ENCODE results near the gene MED31. TPM values are rescaled to one million over a fixed set of nuclear protein-coding genes. Genes with fewer than 3 reads are reported as not detected.
A peak's percentile ranks its signal among the peaks of the same experiment; 100 is the strongest.

Gene MED31
- total and polyA plus RNA-seq, 2 of the 13 experiments (the other 11 are each of a cell fraction or from before 2014, with no cell fraction given), result 19.0 to 20.9 TPM

DNA sequence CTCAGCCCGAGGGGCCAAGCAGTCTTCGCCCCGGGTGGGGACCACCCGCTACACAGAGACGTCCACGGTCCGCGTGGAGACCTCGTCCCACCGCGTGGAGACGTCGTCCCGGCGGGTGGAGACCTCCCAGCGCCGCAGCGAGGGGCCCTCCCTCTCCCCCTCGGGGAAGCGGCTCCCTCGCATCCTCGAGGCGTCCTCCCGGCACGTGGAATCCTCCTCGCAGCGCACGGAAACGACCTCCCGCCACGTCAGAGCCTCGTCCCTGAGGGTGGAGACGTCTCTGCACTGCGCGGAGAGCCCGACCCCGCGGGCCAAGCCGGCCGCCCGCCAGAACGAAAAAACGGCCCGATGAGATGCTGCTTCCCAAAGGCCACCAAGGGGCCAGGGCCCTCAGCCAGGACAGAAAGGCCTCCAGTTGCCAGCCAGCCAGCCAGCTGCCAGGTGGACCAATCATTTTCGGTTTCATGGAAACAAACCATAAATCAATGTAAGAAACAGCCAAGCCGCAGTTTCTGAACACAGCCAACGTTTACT, 581 bp upstream of the MED31 start (continued):
- TF ChIP-seq JDP2 (CRISPR knock-in tag; IDR thresholded peaks at IDR 0.05; ENCODE audit: borderline replicate concordance) (peak; percentile 72; the same call in 1 of the 2 replicates), KMT2B (CRISPR knock-in tag; IDR thresholded peaks at IDR 0.05) (peak; percentile 65), SP2 (CRISPR knock-in tag; IDR thresholded peaks at IDR 0.05) (peak; percentile 19), ZBTB21 (CRISPR knock-in tag; IDR thresholded peaks at IDR 0.05) (peak; percentile 44; the same call in 1 of the 2 replicates), ZKSCAN5 (CRISPR knock-in tag; IDR thresholded peaks at IDR 0.05) (no peak; the same call in 1 of the 2 replicates), ZNF549 (CRISPR knock-in tag; IDR thresholded peaks at IDR 0.05) (no peak), ZNF337 (CRISPR knock-in tag; IDR thresholded peaks at IDR 0.05; ENCODE audit: borderline replicate concordance, low read depth) (peak; percentile 92; the same call in 1 of the 2 replicates), POLR2G (IDR thresholded peaks at IDR 0.05; ENCODE audit: low read depth, low read length) (no peak), ZNF629 (CRISPR knock-in tag; conservative IDR thresholded peaks at IDR 0.05) (0 out of 2 replicates have a peak, but pooled peaks have one; percentile 33), ZNF350 (CRISPR knock-in tag; IDR thresholded peaks at IDR 0.05; ENCODE audit: borderline replicate concordance, low read depth) (no peak; the same call in 1 of the 2 replicates), IRF2 (CRISPR knock-in tag; IDR thresholded peaks at IDR 0.05) (0 out of 2 replicates have a peak, but pooled peaks have one; percentile 46), MTA1 (CRISPR knock-in tag; IDR thresholded peaks at IDR 0.05; ENCODE audit: borderline replicate concordance) (peak; percentile 84; the same call in 1 of the 2 replicates), CCDC6 (CRISPR knock-in tag; IDR thresholded peaks at IDR 0.05) (peak; percentile 27; the same call in 1 of the 2 replicates), FOXA3 (CRISPR knock-in tag; IDR thresholded peaks at IDR 0.05) (peak; percentile 24; the same call in 1 of the 2 replicates), ZMYM3 (CRISPR knock-in tag; IDR thresholded peaks at IDR 0.05) (no peak), ISX (CRISPR knock-in tag; conservative IDR thresholded peaks at IDR 0.05) (peak; percentile 94), ZNF768 (CRISPR knock-in tag; IDR thresholded peaks at IDR 0.05) (peak; percentile 88)
- TF ChIP-seq, protein P1, sequence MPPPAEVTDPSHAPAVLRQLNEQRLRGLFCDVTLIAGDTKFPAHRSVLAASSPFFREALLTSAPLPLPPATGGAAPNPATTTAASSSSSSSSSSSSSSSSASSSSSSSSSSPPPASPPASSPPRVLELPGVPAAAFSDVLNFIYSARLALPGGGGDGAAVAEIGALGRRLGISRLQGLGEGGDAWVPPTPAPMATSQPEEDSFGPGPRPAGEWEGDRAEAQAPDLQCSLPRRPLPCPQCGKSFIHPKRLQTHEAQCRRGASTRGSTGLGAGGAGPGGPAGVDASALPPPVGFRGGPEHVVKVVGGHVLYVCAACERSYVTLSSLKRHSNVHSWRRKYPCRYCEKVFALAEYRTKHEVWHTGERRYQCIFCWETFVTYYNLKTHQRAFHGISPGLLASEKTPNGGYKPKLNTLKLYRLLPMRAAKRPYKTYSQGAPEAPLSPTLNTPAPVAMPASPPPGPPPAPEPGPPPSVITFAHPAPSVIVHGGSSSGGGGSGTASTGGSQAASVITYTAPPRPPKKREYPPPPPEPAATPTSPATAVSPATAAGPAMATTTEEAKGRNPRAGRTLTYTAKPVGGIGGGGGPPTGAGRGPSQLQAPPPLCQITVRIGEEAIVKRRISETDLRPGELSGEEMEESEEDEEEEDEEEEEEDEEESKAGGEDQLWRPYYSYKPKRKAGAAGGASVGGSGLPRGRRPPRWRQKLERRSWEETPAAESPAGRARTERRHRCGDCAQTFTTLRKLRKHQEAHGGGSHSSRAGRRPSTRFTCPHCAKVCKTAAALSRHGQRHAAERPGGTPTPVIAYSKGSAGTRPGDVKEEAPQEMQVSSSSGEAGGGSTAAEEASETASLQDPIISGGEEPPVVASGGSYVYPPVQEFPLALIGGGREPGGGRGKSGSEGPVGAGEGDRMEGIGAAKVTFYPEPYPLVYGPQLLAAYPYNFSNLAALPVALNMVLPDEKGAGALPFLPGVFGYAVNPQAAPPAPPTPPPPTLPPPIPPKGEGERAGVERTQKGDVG (CRISPR knock-in tag; IDR thresholded peaks at IDR 0.05; ENCODE audit: borderline replicate concordance), result peak; percentile 97; the same call in 1 of the 2 replicates
- TF ChIP-seq, protein P2, sequence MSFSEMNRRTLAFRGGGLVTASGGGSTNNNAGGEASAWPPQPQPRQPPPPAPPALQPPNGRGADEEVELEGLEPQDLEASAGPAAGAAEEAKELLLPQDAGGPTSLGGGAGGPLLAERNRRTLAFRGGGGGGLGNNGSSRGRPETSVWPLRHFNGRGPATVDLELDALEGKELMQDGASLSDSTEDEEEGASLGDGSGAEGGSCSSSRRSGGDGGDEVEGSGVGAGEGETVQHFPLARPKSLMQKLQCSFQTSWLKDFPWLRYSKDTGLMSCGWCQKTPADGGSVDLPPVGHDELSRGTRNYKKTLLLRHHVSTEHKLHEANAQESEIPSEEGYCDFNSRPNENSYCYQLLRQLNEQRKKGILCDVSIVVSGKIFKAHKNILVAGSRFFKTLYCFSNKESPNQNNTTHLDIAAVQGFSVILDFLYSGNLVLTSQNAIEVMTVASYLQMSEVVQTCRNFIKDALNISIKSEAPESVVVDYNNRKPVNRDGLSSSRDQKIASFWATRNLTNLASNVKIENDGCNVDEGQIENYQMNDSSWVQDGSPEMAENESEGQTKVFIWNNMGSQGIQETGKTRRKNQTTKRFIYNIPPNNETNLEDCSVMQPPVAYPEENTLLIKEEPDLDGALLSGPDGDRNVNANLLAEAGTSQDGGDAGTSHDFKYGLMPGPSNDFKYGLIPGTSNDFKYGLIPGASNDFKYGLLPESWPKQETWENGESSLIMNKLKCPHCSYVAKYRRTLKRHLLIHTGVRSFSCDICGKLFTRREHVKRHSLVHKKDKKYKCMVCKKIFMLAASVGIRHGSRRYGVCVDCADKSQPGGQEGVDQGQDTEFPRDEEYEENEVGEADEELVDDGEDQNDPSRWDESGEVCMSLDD (CRISPR knock-in tag; IDR thresholded peaks at IDR 0.05; ENCODE audit: borderline replicate concordance), result peak; percentile 88
- TF ChIP-seq, protein P3, sequence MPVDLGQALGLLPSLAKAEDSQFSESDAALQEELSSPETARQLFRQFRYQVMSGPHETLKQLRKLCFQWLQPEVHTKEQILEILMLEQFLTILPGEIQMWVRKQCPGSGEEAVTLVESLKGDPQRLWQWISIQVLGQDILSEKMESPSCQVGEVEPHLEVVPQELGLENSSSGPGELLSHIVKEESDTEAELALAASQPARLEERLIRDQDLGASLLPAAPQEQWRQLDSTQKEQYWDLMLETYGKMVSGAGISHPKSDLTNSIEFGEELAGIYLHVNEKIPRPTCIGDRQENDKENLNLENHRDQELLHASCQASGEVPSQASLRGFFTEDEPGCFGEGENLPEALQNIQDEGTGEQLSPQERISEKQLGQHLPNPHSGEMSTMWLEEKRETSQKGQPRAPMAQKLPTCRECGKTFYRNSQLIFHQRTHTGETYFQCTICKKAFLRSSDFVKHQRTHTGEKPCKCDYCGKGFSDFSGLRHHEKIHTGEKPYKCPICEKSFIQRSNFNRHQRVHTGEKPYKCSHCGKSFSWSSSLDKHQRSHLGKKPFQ (CRISPR knock-in tag; IDR thresholded peaks at IDR 0.05; ENCODE audit: insufficient replicate concordance), result peak; percentile 94
- TF ChIP-seq, protein P4, sequence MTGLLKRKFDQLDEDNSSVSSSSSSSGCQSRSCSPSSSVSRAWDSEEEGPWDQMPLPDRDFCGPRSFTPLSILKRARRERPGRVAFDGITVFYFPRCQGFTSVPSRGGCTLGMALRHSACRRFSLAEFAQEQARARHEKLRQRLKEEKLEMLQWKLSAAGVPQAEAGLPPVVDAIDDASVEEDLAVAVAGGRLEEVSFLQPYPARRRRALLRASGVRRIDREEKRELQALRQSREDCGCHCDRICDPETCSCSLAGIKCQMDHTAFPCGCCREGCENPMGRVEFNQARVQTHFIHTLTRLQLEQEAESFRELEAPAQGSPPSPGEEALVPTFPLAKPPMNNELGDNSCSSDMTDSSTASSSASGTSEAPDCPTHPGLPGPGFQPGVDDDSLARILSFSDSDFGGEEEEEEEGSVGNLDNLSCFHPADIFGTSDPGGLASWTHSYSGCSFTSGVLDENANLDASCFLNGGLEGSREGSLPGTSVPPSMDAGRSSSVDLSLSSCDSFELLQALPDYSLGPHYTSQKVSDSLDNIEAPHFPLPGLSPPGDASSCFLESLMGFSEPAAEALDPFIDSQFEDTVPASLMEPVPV (CRISPR knock-in tag; IDR thresholded peaks at IDR 0.05), result peak; percentile 98

All from HepG2 (cell line).